Neural progenitor cell (in vitro differentiated cells): ENCODE data around the gene ATAD3B. TPM values are rescaled to one million over a fixed set of nuclear protein-coding genes. Genes with fewer than 3 reads are reported as not detected.

Experiments
- DNase-seq: peaks from one replicate; pipeline ENCODE4 v3.0.0-alpha.2; 2016; ENCODE audit warnings: low spot score
- H2AFZ ChIP-seq: fragments of 200-600 bp; sonication (generic); replicated peaks from 2 replicates; pipeline ENCODE4 v1.6.1; 2016; ENCODE audit warnings: antibody characterized with exemption
- H3F3A ChIP-seq: fragments of 200-600 bp; sonication (generic); 2 replicates; pipeline ENCODE4 v1.6.1; 2016; ENCODE audit warnings: antibody characterized with exemption, low read depth
- H3K27ac ChIP-seq: fragments of 200-600 bp; sonication (generic); 2 replicates; pipeline ENCODE4 v1.5.1; 2016; ENCODE audit warnings: mild to moderate bottlenecking
- H3K27me3 ChIP-seq: fragments of 200-600 bp; sonication (generic); 2 replicates; pipeline ENCODE4 v1.6.1; 2016; ENCODE audit warnings: mild to moderate bottlenecking, moderate library complexity
- H3K36me3 ChIP-seq: fragments of 200-600 bp; sonication (generic); 2 replicates; pipeline ENCODE4 v1.5.1; 2016
- H3K4me1 ChIP-seq: fragments of 200-600 bp; sonication (generic); 2 replicates; pipeline ENCODE4 v1.6.1; 2016; ENCODE audit warnings: mixed run types
- H3K4me2 ChIP-seq: fragments of 200-600 bp; sonication (generic); 2 replicates; pipeline ENCODE4 v1.6.1; 2016
- H3K4me3 ChIP-seq: fragments of 200-600 bp; sonication (generic); 2 replicates; pipeline ENCODE4 v1.5.1; 2016
- H3K79me2 ChIP-seq: fragments of 200-600 bp; sonication (generic); 2 replicates; pipeline ENCODE4 v1.6.1; 2016; ENCODE audit warnings: low read depth
- H3K9ac ChIP-seq: fragments of 200-600 bp; sonication (generic); 2 replicates; pipeline ENCODE4 v1.6.1; 2016
- H3K9me3 ChIP-seq: fragments of 200-600 bp; sonication (generic); 2 replicates; pipeline ENCODE4 v1.5.1; 2016; ENCODE audit warnings: low read depth
- H4K20me1 ChIP-seq: fragments of 200-600 bp; sonication (generic); 2 replicates; pipeline ENCODE4 v1.6.1; 2016; ENCODE audit warnings: low read depth
- H3K27ac Mint-ChIP-seq: 3 replicates; pipeline ENCODE4 v1.8.0; 2021; ENCODE audit warnings: mixed read lengths
- H3K27me3 Mint-ChIP-seq: 2 replicates; pipeline ENCODE4 v1.8.0; 2022; ENCODE audit warnings: low read depth, mild to moderate bottlenecking, inconsistent platforms, moderate library complexity, mixed read lengths; ENCODE audit not compliant: insufficient read depth
- H3K36me3 Mint-ChIP-seq: 3 replicates; pipeline ENCODE4 v1.8.0; 2021; ENCODE audit warnings: mixed read lengths
- H3K4me1 Mint-ChIP-seq: 3 replicates; pipeline ENCODE4 v1.8.0; 2021; ENCODE audit warnings: mixed read lengths
- H3K4me3 Mint-ChIP-seq: 3 replicates; pipeline ENCODE4 v1.8.0; 2021; ENCODE audit warnings: mild to moderate bottlenecking, moderate library complexity, mixed read lengths
- H3K9me3 Mint-ChIP-seq: 3 replicates; pipeline ENCODE4 v1.8.0; 2020; ENCODE audit warnings: mixed read lengths
- CTCF ChIP-seq: fragments of 200-600 bp; sonication (generic); IDR thresholded peaks from 2 replicates; pipeline ENCODE4 v1.5.1; 2017; ENCODE audit warnings: antibody characterized with exemption, mild to moderate bottlenecking
- EZH2 ChIP-seq: fragments of 200-600 bp; sonication (generic); IDR thresholded peaks from 2 replicates; pipeline ENCODE4 v1.6.1; 2017; ENCODE audit warnings: antibody characterized with exemption, mild to moderate bottlenecking, moderate library complexity
- EZH2phosphoT487 ChIP-seq: fragments of 200-600 bp; sonication (generic); IDR thresholded peaks from 2 replicates; pipeline ENCODE4 v1.6.1; 2017; ENCODE audit warnings: antibody characterized with exemption
- total RNA-seq: library from RNA; depleted of rRNA; stranded (reverse); fragments of >200 nt; gene quantifications from 2 replicates; pipeline ENCODE4 v1.2.3, GENCODE V29; 2015; ENCODE audit warnings: low replicate concordance

The ATAD3B gene
- total RNA-seq: 9.3 and 21.1 TPM in 2 replicates

- DNase-seq: peak; percentile 97
- H3K4me1 Mint-ChIP-seq: peaks cover 18% of the 10 kb centered on the region
- peak within 1 kb of the TSS; percentile 95 for H3K4me2 ChIP-seq
- H4K20me1 ChIP-seq: peaks cover 19% of the 10 kb centered on the region
- H3K27ac ChIP-seq: peak within 1 kb of the TSS; percentile 4
- peaks cover 42% of the 10 kb centered on the region for H3K79me2 ChIP-seq
- peaks cover 18% of the 10 kb centered on the region for H3F3A ChIP-seq
- peaks cover 2% of the 10 kb centered on the region for H3K27me3 Mint-ChIP-seq
- peak within 1 kb of the TSS; percentile 94 for H3K4me3 ChIP-seq
- H3K9ac ChIP-seq: peak within 1 kb of the TSS; percentile 49
- no peak for TF ChIP-seq EZH2phosphoT487
- TF ChIP-seq EZH2: no peak
- TF ChIP-seq CTCF: no peak
- peak within 1 kb of the TSS; percentile 34 for H2AFZ ChIP-seq
- peak within 1 kb of the TSS; percentile 94 for H3K4me3 Mint-ChIP-seq
- no peaks in the 10 kb centered on the region for H3K27me3 ChIP-seq
- no peaks in the 10 kb centered on the region for H3K36me3 ChIP-seq
- no peaks in the 10 kb centered on the region for H3K9me3 Mint-ChIP-seq
- peak within 1 kb of the TSS; percentile 10 for H3K27ac Mint-ChIP-seq
- no peaks in the 10 kb centered on the region for H3K9me3 ChIP-seq
- no peaks in the 10 kb centered on the region for H3K36me3 Mint-ChIP-seq
- H3K4me1 ChIP-seq: peaks cover 6% of the 10 kb centered on the region
These were observed at the start of gene ATAD3B for GRCh38 chr1:1471389-1472052. Gene ATAD3B, plus strand, starts transcription at chr1:1471765. Its CDS starts 120 bp downstream, at chr1:1471885.

- H3K4me3 Mint-ChIP-seq: peak overlapping the region; percentile 35
- no peaks in the 10 kb centered on the region for H3K27me3 ChIP-seq
- H3K4me1 Mint-ChIP-seq: peaks cover 47% of the 10 kb centered on the region
- H3K27me3 Mint-ChIP-seq: peaks cover 7% of the 10 kb centered on the region
- no peak overlapping the region for H3K4me2 ChIP-seq
- TF ChIP-seq EZH2 (no peak), EZH2phosphoT487 (no peak), CTCF (no peak)
- no peaks in the 10 kb centered on the region for H3K36me3 Mint-ChIP-seq
- H3K79me2 ChIP-seq: no peaks in the 10 kb centered on the region
- no peaks in the 10 kb centered on the region for H3K9me3 ChIP-seq
- peak overlapping the region; percentile 57 for H3K27ac Mint-ChIP-seq
- H3F3A ChIP-seq: peaks cover 39% of the 10 kb centered on the region
- H2AFZ ChIP-seq: no peak overlapping the region
- H3K9me3 Mint-ChIP-seq: no peaks in the 10 kb centered on the region
- no peak overlapping the region for H3K4me3 ChIP-seq
- H4K20me1 ChIP-seq: no peaks in the 10 kb centered on the region
- H3K4me1 ChIP-seq: peaks cover 31% of the 10 kb centered on the region
- H3K27ac ChIP-seq: no peak overlapping the region
- DNase-seq: no peak
- no peak overlapping the region for H3K9ac ChIP-seq
- H3K36me3 ChIP-seq: no peaks in the 10 kb centered on the region
These were observed 49.6 kb upstream of the ATAD3B start for GRCh38 chr1:1421907-1422464.

GRCh38 chr1:1422465-1423244 lies 48.9 kb upstream of the ATAD3B start:
- no peak overlapping the region for H2AFZ ChIP-seq
- H3K4me1 Mint-ChIP-seq: peaks cover 42% of the 10 kb centered on the region
- H3K4me2 ChIP-seq: no peak overlapping the region
- H3K79me2 ChIP-seq: no peaks in the 10 kb centered on the region
- H3K27ac ChIP-seq: no peak overlapping the region
- no peak for DNase-seq
- no peak overlapping the region for H3K4me3 Mint-ChIP-seq
- H3K36me3 ChIP-seq: no peaks in the 10 kb centered on the region
- no peaks in the 10 kb centered on the region for H3K9me3 ChIP-seq
- TF ChIP-seq EZH2 (no peak), EZH2phosphoT487 (no peak), CTCF (no peak)
- H3K4me1 ChIP-seq: peaks cover 31% of the 10 kb centered on the region
- H3K27me3 Mint-ChIP-seq: peaks cover 5% of the 10 kb centered on the region
- H3K4me3 ChIP-seq: no peak overlapping the region
- no peaks in the 10 kb centered on the region for H4K20me1 ChIP-seq
- no peaks in the 10 kb centered on the region for H3K9me3 Mint-ChIP-seq
- H3K27me3 ChIP-seq: no peaks in the 10 kb centered on the region
- H3K9ac ChIP-seq: no peak overlapping the region
- H3K27ac Mint-ChIP-seq: peak overlapping the region; percentile 57
- H3F3A ChIP-seq: peaks cover 36% of the 10 kb centered on the region
- H3K36me3 Mint-ChIP-seq: no peaks in the 10 kb centered on the region
